ENCODE measurements around the gene LEKR1.

Gene LEKR1

DNA sequence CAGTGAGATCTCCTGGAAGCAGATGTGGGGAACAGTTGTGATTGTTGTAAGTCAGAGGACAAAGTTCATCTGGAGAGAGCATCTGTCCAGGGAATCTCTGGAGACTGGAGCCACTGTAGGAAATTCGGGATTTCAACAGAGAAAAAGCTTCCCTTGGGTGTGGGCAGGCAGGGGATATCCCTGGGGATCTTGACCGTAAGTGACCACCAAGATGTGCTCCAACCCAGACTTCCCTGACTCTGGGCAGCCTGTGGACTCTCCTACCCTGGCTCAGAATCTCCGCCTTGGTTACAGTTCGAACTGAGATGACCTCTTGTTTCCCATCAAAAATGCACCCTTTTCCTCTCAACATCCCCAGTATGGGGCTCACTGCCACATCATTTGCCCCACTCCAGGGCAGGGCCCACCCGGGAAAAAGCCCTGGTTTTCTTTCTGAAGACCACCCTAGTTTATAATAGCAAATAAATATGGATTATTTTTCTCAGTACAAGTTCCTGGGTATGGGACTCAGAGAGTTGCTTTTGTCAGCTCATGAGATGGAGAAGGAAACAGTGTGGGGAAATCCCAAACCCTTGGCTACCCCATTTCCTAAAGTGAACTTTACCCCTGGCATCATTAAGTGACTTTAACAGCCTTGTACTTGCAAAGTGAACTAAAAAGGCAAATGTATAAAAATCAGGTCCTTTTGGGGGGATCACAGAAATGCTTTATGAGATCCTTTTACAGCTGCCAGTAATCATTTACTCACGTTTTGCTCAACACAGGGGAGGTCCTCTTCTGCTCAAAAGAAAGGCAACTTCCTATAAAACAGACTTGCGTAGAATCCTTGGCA lies 243.9 kb downstream of the LEKR1 start:
- no peaks in the 10 kb centered on the region for H3K36me3 ChIP-seq (ENCODE audit: low read depth)

DNA sequence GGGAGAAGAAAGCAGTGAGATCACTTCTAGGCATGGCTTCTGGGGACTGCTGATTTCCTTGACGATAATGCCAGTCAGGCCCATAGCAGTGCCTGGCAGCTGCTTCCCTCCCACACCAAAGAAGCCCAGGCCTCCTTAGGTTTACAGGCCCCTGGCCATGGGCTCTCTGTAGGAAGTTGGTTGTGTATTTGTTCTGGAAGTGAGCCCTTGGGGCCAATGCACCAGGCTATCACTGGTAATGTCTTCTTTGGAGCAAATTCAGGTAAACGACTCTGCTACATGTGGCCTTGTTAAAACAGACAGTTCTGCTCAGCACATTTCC lies 244.5 kb downstream of the LEKR1 start:
- Histone ChIP-seq H3K27ac (ENCODE audit: poor library complexity, severe bottlenecking) (no peak overlapping the region), H3K27me3 (ENCODE audit: insufficient read depth, poor library complexity, severe bottlenecking) (no peaks in the 10 kb centered on the region), H3K4me3 (ENCODE audit: severe bottlenecking) (no peak overlapping the region), H3K36me3 (ENCODE audit: low read depth) (no peaks in the 10 kb centered on the region), H3K9me3 (ENCODE audit: severe bottlenecking) (no peaks in the 10 kb centered on the region), H3K4me1 (ENCODE audit: insufficient read depth, poor library complexity, severe bottlenecking) (no peaks in the 10 kb centered on the region)
- ATAC-seq (ENCODE audit: low read depth) (no peak), DNase-seq (ENCODE audit: low spot score) (no peak)
- TF ChIP-seq, protein P1, sequence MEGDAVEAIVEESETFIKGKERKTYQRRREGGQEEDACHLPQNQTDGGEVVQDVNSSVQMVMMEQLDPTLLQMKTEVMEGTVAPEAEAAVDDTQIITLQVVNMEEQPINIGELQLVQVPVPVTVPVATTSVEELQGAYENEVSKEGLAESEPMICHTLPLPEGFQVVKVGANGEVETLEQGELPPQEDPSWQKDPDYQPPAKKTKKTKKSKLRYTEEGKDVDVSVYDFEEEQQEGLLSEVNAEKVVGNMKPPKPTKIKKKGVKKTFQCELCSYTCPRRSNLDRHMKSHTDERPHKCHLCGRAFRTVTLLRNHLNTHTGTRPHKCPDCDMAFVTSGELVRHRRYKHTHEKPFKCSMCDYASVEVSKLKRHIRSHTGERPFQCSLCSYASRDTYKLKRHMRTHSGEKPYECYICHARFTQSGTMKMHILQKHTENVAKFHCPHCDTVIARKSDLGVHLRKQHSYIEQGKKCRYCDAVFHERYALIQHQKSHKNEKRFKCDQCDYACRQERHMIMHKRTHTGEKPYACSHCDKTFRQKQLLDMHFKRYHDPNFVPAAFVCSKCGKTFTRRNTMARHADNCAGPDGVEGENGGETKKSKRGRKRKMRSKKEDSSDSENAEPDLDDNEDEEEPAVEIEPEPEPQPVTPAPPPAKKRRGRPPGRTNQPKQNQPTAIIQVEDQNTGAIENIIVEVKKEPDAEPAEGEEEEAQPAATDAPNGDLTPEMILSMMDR (IDR thresholded peaks at IDR 0.05; ENCODE audit: poor library complexity, severe bottlenecking), result no peak

More for the DNA sequence above, 243.9 kb downstream of the LEKR1 start:
- no peak overlapping the region for H3K27ac ChIP-seq (ENCODE audit: poor library complexity, severe bottlenecking)
- DNase-seq (ENCODE audit: low spot score) (no peak), ATAC-seq (ENCODE audit: low read depth) (no peak)
- no peaks in the 10 kb centered on the region for H3K27me3 ChIP-seq (ENCODE audit: insufficient read depth, poor library complexity, severe bottlenecking)
- H3K4me3 ChIP-seq (ENCODE audit: severe bottlenecking), result no peak overlapping the region
- H3K9me3 ChIP-seq (ENCODE audit: severe bottlenecking), result no peaks in the 10 kb centered on the region
- H3K4me1 ChIP-seq (ENCODE audit: insufficient read depth, poor library complexity, severe bottlenecking), result no peaks in the 10 kb centered on the region
- TF ChIP-seq, protein P1 (IDR thresholded peaks at IDR 0.05; ENCODE audit: poor library complexity, severe bottlenecking), result no peak

DNA sequence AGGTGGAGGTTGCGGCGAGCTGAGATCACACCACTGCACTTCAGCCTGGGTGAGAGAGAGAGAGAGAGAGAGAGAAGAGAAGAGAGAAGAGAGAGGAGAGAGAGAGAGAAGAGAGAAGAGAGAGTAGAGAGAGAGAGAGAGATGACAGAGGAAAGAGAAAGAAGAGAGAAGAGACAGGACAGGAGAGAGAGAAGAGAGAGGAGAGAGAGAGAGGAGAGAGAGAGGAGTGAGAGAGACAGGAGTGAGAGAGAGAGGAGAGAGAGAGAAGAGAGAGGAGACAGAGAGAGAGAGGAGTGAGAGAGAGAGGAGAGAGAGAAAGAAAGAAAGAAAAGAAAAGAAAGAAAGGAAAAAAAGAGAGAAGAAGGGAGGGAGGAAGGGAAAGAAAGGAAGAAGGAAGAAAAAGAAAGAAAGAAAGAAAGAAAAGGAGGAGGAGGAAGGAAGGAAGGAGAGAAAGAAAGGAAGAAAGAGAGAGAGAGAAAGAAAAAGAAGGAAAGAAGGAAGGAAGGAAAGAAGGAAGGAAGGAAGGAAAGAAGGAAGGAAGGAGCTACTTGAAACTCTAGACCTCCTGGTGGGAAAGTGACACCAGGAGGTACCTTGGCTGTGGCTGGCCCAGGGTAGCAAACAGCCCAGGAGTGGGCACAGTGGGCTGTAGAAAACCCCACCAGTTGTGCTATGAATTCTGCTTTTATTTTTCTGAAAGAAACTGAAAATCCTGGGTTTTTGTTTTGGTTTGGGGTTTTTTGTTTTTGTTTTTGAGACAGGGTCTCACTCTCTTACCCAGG lies 245.8 kb downstream of the LEKR1 start:
- TF ChIP-seq, protein P1 (IDR thresholded peaks at IDR 0.05; ENCODE audit: poor library complexity, severe bottlenecking), result no peak
- Histone ChIP-seq H3K9me3 (ENCODE audit: severe bottlenecking) (no peaks in the 10 kb centered on the region), H3K27me3 (ENCODE audit: insufficient read depth, poor library complexity, severe bottlenecking) (no peaks in the 10 kb centered on the region), H3K27ac (ENCODE audit: poor library complexity, severe bottlenecking) (no peak overlapping the region), H3K4me1 (ENCODE audit: insufficient read depth, poor library complexity, severe bottlenecking) (no peaks in the 10 kb centered on the region), H3K4me3 (ENCODE audit: severe bottlenecking) (no peak overlapping the region), H3K36me3 (ENCODE audit: low read depth) (no peaks in the 10 kb centered on the region)
- DNase-seq (ENCODE audit: low spot score) (no peak), ATAC-seq (ENCODE audit: low read depth) (no peak)

DNA sequence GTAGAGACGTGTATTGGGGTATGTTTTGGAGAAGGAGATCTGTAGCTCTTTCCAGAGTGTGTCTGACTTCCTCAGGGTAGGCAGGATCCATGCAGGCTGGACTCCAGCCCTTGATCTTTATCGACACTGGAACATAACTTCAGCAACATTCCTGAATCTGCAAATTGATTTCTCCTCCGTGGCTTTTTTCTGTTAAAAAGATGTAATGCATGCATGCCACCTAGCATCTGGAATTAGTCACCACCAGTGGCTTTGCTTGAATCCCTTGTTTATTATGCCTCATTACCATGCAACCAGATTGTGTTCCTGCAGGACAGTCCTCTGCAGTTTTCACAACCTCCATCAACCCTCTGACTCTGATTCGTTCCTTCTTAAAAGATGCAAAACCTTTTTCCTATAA lies 247.7 kb downstream of the LEKR1 start:
- no peak overlapping the region for H3K4me3 ChIP-seq (ENCODE audit: severe bottlenecking)
- no peaks in the 10 kb centered on the region for H3K4me1 ChIP-seq (ENCODE audit: insufficient read depth, poor library complexity, severe bottlenecking)
- no peak overlapping the region for H3K27ac ChIP-seq (ENCODE audit: poor library complexity, severe bottlenecking)
- H3K9me3 ChIP-seq (ENCODE audit: severe bottlenecking), result no peaks in the 10 kb centered on the region
- TF ChIP-seq, protein P1 (IDR thresholded peaks at IDR 0.05; ENCODE audit: poor library complexity, severe bottlenecking), result peak; percentile 10
- no peaks in the 10 kb centered on the region for H3K36me3 ChIP-seq (ENCODE audit: low read depth)
- no peaks in the 10 kb centered on the region for H3K27me3 ChIP-seq (ENCODE audit: insufficient read depth, poor library complexity, severe bottlenecking)
- DNase-seq (ENCODE audit: low spot score), result no peak
- 0 out of 3 replicates have a peak, but pooled peaks have one; percentile 29 for ATAC-seq (ENCODE audit: low read depth)

Data from RWPE2 (cell line).